DOHH2 (cell line): ENCODE measurements around the gene ZCWPW1.

Experiments
- EZH2phosphoT487 ChIP-seq: fragments of 200-600 bp; sonication (generic); IDR thresholded peaks from 2 replicates; pipeline ENCODE4 v1.6.1; 2017; ENCODE audit warnings: borderline replicate concordance, mild to moderate bottlenecking, antibody characterized with exemption, low read length, moderate library complexity, mixed read lengths
- TF ChIP-seq, protein P1 (sequence below): fragments of 200-600 bp; sonication (generic); IDR thresholded peaks from one replicate; pipeline ENCODE4 v1.5.1; 2014; ENCODE audit warnings: antibody characterized with exemption, mild to moderate bottlenecking, low read depth, low read length; ENCODE audit not compliant: poor library complexity, severe bottlenecking

DNA sequence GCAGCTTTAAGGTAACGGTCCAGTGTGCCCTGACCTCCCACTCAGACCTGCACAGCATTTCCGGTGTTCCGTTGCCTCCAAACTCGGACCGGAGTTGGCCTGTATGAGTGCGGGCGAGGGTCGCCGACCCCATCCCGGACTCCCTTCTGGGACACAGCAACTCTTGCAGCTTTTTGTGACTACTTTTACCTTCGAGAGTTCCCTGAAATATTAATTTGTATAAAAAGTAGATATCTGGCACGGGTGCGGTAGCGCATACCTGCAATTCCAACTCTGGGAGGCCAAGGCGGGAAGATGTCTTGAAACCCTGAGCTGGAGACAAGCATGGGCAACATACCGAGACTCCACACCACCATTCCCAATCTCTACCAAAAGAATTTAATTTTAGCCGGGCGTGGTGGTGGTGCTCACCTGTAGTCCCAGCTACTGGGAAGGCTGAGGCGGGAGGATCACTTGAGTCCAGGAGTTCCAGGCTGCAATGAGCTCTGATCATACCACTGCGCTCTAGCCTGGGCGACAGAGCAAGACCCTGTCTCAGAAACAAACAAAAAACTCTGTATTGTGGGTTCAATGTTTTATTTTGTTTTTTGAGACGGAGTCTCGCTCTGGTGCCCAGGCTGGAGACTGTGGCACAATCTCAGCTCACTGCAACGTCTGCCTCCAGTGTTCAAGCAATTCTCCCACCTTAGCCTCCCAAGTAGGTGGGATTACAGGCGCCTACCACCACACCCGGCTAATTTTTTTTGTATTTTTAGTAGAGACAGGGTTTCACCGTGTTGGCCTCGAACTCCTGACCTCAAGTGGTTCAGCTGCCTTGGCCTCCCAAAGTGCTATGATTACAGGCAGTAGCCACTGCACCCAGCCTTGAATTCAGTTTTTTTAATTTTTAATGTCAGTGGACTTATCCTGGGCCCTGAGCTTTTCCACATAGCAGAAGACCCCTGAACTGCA is 8.9 kb upstream of the ZCWPW1 start:
- TF ChIP-seq, protein P1, sequence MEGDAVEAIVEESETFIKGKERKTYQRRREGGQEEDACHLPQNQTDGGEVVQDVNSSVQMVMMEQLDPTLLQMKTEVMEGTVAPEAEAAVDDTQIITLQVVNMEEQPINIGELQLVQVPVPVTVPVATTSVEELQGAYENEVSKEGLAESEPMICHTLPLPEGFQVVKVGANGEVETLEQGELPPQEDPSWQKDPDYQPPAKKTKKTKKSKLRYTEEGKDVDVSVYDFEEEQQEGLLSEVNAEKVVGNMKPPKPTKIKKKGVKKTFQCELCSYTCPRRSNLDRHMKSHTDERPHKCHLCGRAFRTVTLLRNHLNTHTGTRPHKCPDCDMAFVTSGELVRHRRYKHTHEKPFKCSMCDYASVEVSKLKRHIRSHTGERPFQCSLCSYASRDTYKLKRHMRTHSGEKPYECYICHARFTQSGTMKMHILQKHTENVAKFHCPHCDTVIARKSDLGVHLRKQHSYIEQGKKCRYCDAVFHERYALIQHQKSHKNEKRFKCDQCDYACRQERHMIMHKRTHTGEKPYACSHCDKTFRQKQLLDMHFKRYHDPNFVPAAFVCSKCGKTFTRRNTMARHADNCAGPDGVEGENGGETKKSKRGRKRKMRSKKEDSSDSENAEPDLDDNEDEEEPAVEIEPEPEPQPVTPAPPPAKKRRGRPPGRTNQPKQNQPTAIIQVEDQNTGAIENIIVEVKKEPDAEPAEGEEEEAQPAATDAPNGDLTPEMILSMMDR = no peak
- no peak for TF ChIP-seq EZH2phosphoT487
